GM18951 (cell line): ENCODE measurements around the gene RAB4B.
A peak's percentile ranks its signal among the peaks of the same experiment; 100 is the strongest.
"Not testable (repeated sequence)": the region's sequence is repeated elsewhere in the genome, so short reads cannot be mapped to it uniquely, and the experiment has no call there.

Source experiments
- POLR2A ChIP-seq: IDR thresholded peaks from 4 replicates; pipeline ENCODE4 v1.6.1; 2011; ENCODE audit warnings: mild to moderate bottlenecking; ENCODE audit not compliant: insufficient read length, insufficient read depth; ENCODE audit errors: extremely low read depth
- in situ Hi-C: fragments of 300-500 bp; cut with MboI; formaldehyde crosslinking; loops from one replicate; pipeline ENCODE4 v1.12.0; 2022; ENCODE audit warnings: low sequenced_read_pairs, mixed read lengths, inconsistent platforms; ENCODE audit not compliant: unreplicated experiment

Gene RAB4B

GRCh38 chr19:40777937-40778705 is at the start of gene RAB4B:
Gene RAB4B (plus strand): TSS chr19:40778247. CDS start chr19:40778376, 129 bp downstream.
- in situ Hi-C loops: no loop called here
- TF ChIP-seq POLR2A: peak; percentile 73

GRCh38 chr19:40730065-40730464 is 48.0 kb upstream of the RAB4B start:
- in situ Hi-C loops: not testable (repeated sequence)

- in situ Hi-C loops: not testable (repeated sequence)
Measured at GRCh38 chr19:40732304-40732703, 45.7 kb upstream of the RAB4B start.

- in situ Hi-C loops: no loop called here
- no peak for TF ChIP-seq POLR2A
Measured at GRCh38 chr19:40733149-40733548, 44.9 kb upstream of the RAB4B start.

- in situ Hi-C loops: no loop called here
- TF ChIP-seq POLR2A: no peak
Measured at GRCh38 chr19:40735013-40735771, 42.9 kb upstream of the RAB4B start.

GRCh38 chr19:40736661-40737060 is 41.4 kb upstream of the RAB4B start:
- in situ Hi-C loops: no loop called here
- no peak for TF ChIP-seq POLR2A

GRCh38 chr19:40737102-40737644 is 40.9 kb upstream of the RAB4B start:
- in situ Hi-C loops: no loop called here
- no peak for TF ChIP-seq POLR2A

- no peak for TF ChIP-seq POLR2A
- in situ Hi-C loops: no loop called here
Measured at GRCh38 chr19:40739030-40739839, 38.8 kb upstream of the RAB4B start.

- TF ChIP-seq POLR2A: no peak
- in situ Hi-C loops: no loop called here
Measured at GRCh38 chr19:40739871-40740703, 38.0 kb upstream of the RAB4B start.

- in situ Hi-C loops: no loop called here
- TF ChIP-seq POLR2A: no peak
Measured at GRCh38 chr19:40740747-40741146, 37.3 kb upstream of the RAB4B start.

- TF ChIP-seq POLR2A: no peak
- in situ Hi-C loops: no loop called here
Measured at GRCh38 chr19:40741527-40742390, 36.3 kb upstream of the RAB4B start.

- TF ChIP-seq POLR2A: no peak
- in situ Hi-C loops: no loop called here
Measured at GRCh38 chr19:40742477-40742876, 35.6 kb upstream of the RAB4B start.
